ENCODE data around the gene TMEM178A.
"Not testable (repeated sequence)": the region's sequence is repeated elsewhere in the genome, so short reads cannot be mapped to it uniquely, and the experiment has no call there.

TMEM178A gene

DNA sequence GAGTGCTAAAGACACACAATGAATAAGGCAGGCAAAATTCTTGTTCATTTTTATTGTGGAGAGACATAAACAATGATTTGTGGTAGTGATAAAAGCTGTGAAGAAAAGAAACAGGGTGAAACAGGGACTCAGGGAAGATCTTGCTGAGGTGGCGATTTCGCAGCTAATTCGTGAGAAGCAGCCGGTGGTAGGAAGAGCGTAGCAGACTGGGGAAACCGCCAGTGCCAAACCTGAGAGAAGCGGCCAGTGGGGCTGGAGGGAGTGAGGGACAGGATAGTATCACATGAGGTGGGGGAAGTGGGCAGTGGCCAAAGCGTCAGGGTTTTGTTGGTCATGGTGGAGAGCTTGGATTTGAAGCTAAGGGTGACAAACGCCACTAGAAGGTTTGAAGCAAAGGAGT is 42.3 kb downstream of the TMEM178A start:
- DNase-seq (ENCODE audit: low read depth in 1 of 2, low spot score in 1 of 2): no peak

DNA sequence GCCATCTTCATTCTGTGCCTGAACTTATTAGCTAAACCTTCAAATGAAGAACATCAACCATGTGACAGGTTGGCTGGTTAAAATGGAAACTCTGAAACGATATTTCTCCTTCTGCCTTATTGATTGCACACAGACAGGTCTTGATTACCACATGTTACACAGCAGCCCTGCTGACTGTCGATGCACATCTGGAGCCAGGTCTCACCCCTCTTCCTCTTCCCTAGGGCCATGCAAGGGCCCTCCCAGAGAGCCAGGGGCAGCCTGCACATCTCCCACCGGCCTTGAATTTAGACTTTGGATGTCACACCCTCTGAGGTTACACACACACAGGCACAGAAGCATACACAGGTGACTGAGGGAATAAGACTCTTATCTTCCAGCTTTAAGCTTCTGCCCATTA is 45.1 kb downstream of the TMEM178A start:
- no peak for DNase-seq (ENCODE audit: low read depth in 1 of 2, low spot score in 1 of 2)

DNA sequence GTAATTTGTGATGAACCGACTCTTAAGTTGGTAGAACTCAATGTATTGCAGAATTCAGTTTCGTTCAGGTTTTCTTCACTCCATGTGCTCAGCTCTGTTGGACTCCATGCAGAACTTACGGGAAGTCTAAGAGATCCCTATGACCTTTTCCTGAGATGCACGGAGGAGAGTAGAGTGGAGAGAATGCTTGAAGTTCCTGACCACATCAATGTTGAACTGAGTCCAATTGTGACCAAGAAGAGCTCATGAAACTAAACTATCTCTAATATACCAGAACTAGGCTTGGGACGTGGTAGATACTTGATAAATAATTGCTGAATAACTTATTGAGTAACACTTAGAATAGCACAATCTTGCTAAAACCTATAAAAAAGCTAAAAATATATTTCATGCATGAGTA is 47.2 kb downstream of the TMEM178A start:
- DNase-seq (ENCODE audit: low read depth in 1 of 2, low spot score in 1 of 2): no peak

- no peak for DNase-seq (ENCODE audit: low read depth in 1 of 2, low spot score in 1 of 2)
Measured at GRCh38 chr2:39715095-39715494, 49.4 kb downstream of the TMEM178A start.

- no peak for DNase-seq (ENCODE audit: low read depth in 1 of 2, low spot score in 1 of 2)
Measured at GRCh38 chr2:39715822-39716221, 50.1 kb downstream of the TMEM178A start.

DNA sequence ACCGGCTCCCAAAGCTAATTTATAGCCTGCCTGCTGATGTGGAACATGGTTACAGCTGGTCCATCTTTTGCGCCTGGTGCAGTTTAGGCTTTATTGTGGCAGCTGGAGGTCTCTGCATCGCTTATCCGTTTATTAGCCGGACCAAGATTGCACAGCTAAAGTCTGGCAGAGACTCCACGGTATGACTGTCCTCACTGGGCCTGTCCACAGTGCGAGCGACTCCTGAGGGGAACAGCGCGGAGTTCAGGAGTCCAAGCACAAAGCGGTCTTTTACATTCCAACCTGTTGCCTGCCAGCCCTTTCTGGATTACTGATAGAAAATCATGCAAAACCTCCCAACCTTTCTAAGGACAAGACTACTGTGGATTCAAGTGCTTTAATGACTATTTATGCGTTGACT is 51.4 kb downstream of the TMEM178A start:
- no peak for DNase-seq (ENCODE audit: low read depth in 1 of 2, low spot score in 1 of 2)

- DNase-seq (ENCODE audit: low read depth in 1 of 2, low spot score in 1 of 2): no peak
Measured at GRCh38 chr2:39718483-39718882, 52.8 kb downstream of the TMEM178A start.

DNA sequence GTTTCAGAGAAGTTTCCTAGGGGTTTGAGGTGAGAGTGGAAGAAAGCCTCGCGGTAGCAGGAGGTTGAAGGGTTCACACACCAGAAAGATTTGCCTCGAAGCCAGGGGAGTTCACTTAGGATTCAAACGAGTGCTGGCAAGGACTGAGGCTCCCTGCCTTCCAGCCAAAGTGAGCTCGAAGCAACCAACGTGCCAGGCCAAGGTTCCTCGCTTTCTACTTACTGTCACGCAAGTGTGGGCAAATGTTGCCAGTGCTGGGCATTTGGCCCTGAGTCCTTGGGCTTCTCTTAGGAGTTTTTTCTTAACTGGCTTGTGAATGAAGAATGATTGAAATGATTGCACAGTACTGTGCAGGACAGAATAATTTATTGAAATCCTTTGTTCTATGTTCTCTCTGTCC is 53.6 kb downstream of the TMEM178A start:
- DNase-seq (ENCODE audit: low read depth in 1 of 2, low spot score in 1 of 2): no peak

- no peak for DNase-seq (ENCODE audit: low read depth in 1 of 2, low spot score in 1 of 2)
Measured at GRCh38 chr2:39720970-39721369, 55.3 kb downstream of the TMEM178A start.

GRCh38 chr2:39723497-39723896 is 57.8 kb downstream of the TMEM178A start:
- no peak for DNase-seq (ENCODE audit: low read depth in 1 of 2, low spot score in 1 of 2)

DNA sequence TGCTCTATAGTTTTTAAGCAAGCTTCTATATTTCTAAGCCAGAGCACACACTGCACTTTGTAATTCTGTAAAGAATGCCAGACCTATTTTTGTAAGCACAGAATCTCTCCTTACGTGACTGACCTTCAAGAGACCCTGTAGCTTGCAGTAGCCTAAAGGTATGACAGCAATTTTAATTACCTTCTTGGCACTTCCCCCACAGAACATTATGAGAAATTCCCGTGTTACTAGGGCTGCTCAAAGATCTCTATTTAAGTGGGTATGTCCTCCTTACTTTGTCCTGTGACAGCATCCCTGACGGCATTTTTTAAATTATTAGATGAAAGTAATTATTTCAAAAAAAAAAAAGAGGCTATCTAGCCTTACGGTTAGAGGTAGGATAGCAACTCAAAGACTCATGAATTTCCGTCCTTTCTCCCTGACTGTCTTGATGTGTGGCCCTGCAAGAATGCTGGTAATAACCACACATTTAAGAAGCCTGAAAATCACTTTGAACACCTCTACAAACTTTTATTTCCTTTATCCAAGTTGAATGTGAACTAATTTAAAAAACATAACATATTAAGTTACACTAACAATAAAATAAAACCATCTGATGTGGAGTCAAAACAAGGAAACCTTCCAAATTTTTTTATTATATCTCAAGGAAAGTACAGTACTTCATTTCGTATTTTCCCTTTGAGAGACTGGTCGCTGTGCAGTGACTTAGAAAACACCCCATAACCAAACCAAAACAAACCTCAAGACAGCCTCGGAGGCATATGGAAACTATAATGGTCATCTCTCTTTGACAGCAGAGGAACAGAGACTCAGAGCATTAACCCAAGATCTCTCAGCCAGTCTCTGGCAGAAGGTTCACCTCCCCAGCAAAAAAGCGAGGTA is 58.5 kb downstream of the TMEM178A start:
- DNase-seq (ENCODE audit: low read depth in 1 of 2, low spot score in 1 of 2): no peak

GRCh38 chr2:39724828-39725144 is 59.1 kb downstream of the TMEM178A start:
- no peak for DNase-seq (ENCODE audit: low read depth in 1 of 2, low spot score in 1 of 2)

DNA sequence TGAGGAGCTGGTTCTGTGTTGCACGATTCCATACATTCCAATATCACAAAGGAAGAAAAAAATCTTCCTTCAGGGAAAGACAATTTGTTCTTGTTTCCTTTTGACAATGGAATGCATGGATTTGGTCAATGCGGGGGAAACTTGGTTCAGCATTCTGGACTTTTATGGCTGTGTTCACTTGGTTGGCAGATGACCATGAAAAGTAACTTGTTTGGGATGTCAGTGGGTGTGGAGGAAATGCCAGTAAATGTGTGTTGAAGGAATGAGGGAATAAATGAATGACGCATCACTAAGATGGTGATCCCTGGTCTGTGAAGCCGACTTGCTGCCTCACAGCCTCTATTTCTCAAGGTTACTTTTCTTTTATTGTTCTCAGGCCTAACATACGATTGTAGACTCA is 59.7 kb downstream of the TMEM178A start:
- DNase-seq (ENCODE audit: low read depth in 1 of 2, low spot score in 1 of 2): no peak

DNA sequence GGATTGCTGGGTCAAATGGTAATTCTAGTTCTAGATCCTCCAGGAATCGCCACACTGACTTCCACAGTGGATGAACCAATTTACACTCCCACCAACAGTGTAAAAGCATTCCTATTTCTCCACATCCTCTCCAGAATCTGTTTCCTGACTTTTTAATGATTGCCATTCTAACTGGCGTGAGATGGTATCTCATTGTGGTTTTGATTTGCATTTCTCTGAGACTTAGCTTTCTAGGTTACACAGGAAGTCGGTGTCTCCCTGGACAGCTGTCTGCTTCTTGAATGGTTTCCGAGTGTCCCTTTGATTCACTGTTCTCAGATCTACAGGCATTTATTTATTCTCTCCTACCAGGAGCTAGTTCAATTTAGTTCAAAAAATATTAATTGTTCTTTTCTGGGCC is 62.4 kb downstream of the TMEM178A start:
- not testable (repeated sequence) for DNase-seq (ENCODE audit: low read depth in 1 of 2, low spot score in 1 of 2)

GRCh38 chr2:39728941-39729351 is 63.2 kb downstream of the TMEM178A start:
- DNase-seq (ENCODE audit: low read depth in 1 of 2, low spot score in 1 of 2): no peak

DNA sequence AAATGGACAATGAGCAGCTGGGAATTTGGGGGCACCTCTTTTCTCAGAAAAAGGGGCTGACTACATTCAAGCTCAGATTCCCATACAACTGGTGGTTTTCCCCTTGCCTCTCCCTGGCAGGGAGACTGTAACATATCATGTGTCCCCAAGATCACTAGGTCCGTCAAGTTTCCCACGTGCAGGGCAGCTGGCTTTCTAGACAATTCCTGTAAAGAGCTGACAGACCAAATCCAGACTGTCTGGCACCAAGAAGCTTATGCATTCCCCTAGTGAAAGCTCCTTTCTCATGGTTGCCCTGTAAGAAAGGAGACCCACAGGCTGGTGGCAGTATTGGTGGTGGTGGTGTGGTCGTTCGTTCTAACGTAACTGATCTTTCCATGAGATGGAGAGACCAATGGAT is 64.6 kb downstream of the TMEM178A start:
- no peak for DNase-seq (ENCODE audit: low read depth in 1 of 2, low spot score in 1 of 2)

DNA sequence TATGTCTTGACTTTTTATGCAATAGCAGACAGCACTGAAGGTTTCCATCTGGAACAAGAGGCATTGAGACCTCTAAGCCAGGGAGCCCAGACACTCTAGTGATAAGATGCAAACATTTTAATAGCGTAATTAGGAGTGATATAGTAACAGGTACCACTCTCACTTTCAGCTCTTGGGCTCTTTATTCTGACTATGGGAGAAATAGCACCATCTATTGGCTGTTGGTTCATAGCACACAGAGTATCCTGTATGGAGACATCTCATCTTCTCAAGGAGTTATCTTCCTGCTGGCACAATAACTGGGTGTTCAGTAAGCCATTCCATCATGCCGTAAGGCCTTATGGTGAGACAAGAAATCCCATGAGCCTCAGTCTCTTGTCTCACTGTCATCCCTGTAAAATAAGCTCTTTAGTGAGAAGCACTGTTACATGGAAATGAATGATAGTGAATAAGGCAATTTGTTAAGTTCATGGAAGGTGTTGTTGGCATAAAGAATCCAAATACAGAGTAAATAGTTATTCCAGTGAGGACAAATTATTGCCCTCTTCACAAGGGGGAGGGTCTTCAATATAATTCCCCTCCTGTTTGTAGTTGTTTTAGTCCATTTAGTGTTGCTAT is 65.1 kb downstream of the TMEM178A start:
- no peak for DNase-seq (ENCODE audit: low read depth in 1 of 2, low spot score in 1 of 2)

GRCh38 chr2:39731546-39731945 is 65.8 kb downstream of the TMEM178A start:
- no peak for DNase-seq (ENCODE audit: low read depth in 1 of 2, low spot score in 1 of 2)

GRCh38 chr2:39732482-39732881 is 66.8 kb downstream of the TMEM178A start:
- no peak for DNase-seq (ENCODE audit: low read depth in 1 of 2, low spot score in 1 of 2)

DNA sequence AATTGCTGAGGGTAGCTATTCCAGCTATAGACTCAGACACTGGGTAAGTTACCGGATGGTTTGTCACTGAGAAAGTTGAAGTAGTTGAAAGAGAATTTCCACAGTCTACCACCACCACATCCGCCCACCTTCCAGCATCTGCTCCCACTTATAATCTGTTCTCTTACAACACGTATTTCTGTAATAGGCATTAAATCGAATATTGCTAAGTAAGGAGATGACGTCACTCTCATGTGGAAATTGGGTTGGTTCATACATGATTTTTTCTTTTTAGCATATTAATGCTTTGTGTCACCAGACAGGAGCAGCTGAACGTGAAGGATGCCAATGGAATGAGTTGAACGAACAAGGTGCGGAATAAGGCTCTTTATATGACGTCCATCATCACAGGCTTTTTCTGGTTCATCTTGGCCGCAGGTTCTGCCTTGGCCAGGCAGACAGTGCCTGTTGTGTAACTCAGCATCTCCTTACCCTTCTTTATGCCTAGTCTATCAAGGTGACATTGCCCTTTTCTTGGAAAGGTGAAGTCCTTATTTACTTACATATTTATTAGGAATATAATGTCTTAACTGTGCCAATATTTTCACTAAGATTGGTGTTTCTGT is 67.5 kb downstream of the TMEM178A start:
- DNase-seq (ENCODE audit: low read depth in 1 of 2, low spot score in 1 of 2): no peak

GRCh38 chr2:39734445-39734844 is 68.7 kb downstream of the TMEM178A start:
- DNase-seq (ENCODE audit: low read depth in 1 of 2, low spot score in 1 of 2): no peak

DNA sequence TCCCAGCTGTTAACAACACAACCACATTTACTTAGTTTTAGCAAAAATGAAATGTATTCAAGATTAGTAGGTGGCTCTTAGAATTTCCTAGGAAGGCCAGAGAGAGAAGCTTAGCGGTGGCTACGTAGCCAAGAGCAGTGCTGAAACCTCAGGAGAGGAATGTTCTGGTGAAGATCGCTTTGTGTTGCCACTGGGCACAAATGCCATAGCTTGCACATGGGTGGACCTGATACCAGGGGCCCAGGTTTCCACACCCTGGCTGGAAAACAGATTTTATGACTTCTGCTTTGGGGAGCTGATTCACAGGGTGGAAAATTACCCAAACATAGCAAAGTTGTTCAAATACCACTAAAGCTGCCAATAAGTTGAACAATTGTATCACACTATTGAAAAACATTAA is 69.9 kb downstream of the TMEM178A start:
- no peak for DNase-seq (ENCODE audit: low read depth in 1 of 2, low spot score in 1 of 2)

Data from activated T-helper 1 cell treated with anti-CD3 and anti-CD28 coated beads, Interleukin-2, amount 50 U/mL, for 16 hours (primary cell).